ENCODE results near the gene TRIM38.

DNA sequence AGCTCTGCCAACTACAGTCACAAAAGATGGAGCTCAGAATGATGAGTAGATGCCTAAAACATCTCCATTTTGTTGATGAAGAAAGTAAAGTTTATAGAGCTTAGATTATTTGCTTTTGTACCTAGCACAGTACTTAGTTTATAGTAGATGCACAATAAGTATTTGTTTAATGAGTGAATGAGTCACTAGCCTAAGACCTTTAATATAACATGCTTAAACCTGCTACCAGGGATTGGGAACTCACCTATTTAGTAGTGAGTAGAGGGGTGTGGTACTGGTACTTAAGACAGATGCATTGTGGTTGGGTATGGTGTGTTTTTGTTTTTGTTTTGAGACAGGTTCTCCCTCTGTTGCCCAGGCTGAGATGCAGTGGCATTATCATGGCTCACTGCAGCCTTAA, 35.8 kb downstream of the TRIM38 start:
- TF ChIP-seq, protein P1, sequence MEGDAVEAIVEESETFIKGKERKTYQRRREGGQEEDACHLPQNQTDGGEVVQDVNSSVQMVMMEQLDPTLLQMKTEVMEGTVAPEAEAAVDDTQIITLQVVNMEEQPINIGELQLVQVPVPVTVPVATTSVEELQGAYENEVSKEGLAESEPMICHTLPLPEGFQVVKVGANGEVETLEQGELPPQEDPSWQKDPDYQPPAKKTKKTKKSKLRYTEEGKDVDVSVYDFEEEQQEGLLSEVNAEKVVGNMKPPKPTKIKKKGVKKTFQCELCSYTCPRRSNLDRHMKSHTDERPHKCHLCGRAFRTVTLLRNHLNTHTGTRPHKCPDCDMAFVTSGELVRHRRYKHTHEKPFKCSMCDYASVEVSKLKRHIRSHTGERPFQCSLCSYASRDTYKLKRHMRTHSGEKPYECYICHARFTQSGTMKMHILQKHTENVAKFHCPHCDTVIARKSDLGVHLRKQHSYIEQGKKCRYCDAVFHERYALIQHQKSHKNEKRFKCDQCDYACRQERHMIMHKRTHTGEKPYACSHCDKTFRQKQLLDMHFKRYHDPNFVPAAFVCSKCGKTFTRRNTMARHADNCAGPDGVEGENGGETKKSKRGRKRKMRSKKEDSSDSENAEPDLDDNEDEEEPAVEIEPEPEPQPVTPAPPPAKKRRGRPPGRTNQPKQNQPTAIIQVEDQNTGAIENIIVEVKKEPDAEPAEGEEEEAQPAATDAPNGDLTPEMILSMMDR (IDR thresholded peaks at IDR 0.05): no peak
- TF ChIP-seq POLR2A (IDR thresholded peaks at IDR 0.05): no peak

All from body of pancreas (tissue), 4 donors.